GM19395 (cell line): ENCODE measurements around the gene MBD3L2.
"Not testable (repeated sequence)": the region's sequence is repeated elsewhere in the genome, so short reads cannot be mapped to it uniquely, and the experiment has no call there.

Experiments
- ATAC-seq: cut with Tn5 transposase; IDR thresholded peaks from one replicate; pipeline ENCODE4 v1.9.1; 2021; ENCODE audit warnings: mild to moderate bottlenecking, moderate library complexity; ENCODE audit not compliant: unreplicated experiment

MBD3L2 gene

DNA sequence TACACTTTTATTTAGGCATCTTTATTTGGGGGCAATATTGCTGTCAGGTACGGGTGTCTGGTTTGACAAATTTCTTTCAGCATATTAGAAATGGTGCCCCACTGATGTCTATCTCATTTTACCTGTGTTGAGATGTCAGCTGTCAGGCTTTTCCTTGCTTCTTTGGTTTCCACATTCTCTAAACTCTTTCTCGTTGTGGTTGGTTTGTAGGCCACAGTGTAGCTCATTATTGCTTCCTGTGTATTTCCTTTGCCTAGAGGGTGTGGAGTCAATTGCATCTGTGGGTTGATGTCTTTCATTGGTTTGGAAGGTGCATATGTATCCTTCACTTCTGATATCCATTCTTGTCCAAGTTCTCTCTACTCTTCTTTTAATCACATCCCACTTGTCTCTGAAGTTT is 10.9 kb downstream of the MBD3L2 start:
- ATAC-seq = not testable (repeated sequence)

DNA sequence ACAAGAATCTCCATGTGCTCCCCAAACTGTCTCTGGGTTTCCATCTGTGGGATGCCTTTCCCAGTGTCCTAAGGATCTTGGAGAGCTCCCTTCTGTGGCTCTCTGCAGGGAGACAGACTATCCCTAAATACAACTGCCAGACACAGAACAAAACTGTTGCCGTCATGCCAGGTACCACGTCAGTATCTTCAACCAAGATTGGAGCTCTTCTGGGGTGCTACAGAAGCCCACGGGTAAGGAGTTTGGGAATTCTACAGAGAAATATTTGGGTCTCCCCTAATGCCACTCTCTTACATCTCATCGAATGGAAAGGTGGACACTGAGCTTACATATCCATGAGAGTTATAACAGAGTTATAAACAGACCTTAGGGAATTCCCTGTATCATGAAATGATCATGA is 14.2 kb downstream of the MBD3L2 start:
- ATAC-seq = no peak

DNA sequence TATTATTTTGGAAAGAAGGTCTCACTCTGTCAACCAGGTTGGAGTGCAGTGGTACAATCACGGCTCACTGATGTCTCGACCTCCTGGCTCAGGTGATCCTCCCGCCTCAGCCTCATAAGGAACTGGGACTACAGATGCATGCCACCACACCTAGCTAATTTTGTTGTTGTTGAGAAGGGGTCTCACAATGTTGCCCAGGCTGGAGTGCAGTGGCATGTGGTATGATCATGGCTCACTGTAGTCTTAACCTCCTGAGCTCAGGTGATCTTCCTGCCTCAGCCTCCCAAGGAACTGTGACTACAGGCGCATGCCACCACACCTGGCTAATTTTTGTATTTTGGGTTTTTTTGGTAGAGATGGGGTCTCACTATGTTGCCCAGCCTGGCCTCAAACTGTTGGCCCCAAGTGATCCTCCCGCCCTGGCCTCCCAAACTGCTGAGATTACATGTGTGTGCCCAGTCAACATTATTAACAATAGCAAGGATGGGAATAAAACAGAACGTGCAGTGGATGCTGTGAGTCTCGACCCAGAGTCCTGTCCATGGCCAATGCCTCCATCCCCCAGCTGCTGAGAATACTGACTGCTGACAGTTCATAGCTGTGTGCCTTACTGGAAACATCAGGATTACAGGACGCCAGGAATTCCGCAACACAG is 14.8 kb downstream of the MBD3L2 start:
- no peak for ATAC-seq

DNA sequence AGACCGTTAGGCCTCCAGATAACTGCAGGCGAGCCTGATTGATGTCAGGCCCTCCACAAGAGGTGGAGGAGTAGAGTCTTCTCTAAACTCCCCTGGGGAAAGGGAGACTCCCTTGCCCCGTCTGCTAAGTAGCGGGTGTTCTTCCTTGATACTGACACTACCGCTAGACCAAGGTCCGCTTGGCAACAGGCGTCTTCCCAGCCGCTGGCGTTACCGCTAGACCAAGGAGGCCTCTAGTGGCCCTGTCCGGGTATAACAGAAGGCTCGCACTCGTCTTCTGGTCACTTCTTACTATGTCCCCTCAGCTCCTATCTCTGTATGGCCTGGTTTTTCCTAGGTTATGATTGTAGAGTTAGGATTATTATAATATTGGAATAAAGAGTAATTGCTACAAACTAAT is 18.0 kb downstream of the MBD3L2 start:
- not testable (repeated sequence) for ATAC-seq

DNA sequence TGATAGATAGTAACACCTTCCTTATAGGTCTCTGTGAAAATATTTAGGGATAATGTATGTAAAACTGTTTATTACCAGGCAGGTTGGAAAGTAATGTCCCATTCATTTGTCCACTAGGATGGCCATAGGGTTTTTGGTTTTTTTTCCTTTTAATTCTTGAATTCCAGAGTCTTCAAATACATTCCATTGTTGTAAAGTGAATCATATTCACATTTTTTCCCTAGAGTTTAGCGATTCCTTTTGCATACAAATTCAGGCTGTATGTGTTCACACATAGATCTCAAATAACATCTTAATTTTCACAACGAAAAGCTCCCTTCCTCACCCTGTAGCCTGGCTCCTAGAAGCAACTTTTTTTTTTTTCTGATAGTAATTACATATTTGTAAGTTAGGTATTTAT is 18.6 kb downstream of the MBD3L2 start:
- ATAC-seq = no peak

DNA sequence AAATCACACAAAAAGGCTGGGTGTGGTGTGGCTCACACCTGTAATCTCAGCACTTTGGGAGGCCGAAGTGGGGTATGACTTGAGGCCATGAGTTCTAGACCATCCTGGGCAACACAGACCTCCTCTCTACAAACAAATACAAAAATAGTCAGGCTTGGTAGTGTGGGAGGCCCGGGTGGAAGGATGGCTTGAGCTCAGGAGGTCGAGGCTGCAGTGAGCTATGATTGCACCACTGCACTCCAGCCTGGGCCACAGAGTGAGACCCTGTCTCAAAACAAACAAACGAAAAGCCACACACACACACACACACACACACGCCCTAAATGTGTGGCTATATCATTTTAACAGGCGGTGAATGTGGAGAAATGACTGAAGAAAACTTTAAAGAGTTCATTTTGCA is 19.5 kb downstream of the MBD3L2 start:
- no peak for ATAC-seq

DNA sequence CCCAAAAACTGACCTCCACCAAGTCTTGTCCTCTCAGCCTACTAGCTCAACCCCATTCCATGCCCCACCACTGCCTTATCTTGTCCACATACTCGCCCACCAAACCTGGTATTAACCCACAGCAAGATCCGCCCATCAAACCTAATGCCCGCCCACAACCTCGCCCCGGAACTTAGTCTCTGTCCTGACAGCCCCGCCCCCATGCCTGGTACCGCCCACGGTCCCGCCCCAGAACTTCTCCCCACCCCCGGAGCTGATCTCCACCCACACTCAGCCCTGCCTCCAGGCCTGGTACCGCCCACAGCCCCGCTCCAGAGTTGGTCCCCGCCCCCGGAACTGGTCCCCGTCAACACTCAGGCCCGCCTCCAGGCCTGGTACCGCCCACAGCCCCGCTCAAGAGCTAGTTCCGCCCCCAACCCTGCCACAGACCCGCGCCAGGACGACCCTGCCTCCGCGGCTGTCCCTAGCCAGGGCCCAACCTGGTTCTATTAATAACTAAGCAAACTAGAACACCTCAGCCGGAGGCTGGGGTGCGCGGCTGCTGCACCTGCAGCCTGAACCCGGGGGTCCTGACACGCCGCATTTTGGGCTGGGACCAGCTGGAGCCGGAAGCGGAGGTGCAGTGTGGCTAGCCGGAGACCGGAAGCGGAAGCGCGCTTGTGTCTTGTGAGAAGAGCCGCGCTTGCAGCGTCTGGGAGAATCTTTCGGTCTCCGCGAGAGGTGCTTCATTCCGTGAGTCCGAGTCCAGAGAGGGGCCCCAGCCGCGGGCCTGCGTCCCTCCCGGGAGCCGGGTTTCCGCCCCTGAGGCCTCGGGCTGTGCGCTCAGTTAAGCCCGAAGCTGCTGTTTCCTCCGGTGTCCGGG is 20.2 kb downstream of the MBD3L2 start, which contains the start of gene ZNF557:
TSS of gene ZNF557 (plus strand) at position 662 of the 862 bp plus-strand sequence. CDS start 5,372 bp downstream, outside the sequence.
- ATAC-seq = peak; percentile 94

DNA sequence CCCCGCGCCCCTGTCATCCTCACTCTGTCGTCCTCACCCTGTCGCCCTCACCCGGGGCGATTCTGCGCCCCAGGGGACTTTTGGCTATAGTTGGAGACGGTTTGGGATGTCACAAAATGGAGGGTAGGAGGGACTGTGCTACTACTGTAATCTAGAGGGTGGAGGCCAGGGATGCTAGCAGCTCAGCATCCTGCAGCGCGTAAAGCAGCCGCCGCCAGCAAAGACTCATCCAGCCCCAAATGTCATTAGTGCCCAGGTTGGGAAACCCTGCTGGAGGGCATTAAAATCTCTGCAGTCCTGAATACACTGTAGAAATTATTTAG is 20.7 kb downstream of the MBD3L2 start:
- ATAC-seq = peak; percentile 22

DNA sequence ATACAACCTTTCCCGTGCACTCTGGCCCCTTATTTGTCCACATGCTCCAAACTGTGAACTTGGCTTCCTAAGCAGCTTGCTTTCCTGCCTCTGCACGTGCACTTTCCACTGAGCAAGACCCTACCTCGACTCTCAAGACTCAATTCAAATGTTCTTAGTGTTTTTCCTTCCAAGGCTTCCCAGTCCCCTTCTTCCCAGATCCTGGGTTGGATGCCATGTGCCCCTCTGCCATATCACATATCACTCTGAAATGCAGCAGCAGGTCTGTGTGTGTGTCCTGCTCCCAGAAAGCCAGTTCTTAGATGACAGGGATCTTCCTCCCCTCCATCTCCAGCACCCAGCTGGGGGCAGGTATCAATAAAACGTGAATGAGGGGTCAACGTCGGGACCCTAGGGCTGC is 23.4 kb downstream of the MBD3L2 start:
- no peak for ATAC-seq

DNA sequence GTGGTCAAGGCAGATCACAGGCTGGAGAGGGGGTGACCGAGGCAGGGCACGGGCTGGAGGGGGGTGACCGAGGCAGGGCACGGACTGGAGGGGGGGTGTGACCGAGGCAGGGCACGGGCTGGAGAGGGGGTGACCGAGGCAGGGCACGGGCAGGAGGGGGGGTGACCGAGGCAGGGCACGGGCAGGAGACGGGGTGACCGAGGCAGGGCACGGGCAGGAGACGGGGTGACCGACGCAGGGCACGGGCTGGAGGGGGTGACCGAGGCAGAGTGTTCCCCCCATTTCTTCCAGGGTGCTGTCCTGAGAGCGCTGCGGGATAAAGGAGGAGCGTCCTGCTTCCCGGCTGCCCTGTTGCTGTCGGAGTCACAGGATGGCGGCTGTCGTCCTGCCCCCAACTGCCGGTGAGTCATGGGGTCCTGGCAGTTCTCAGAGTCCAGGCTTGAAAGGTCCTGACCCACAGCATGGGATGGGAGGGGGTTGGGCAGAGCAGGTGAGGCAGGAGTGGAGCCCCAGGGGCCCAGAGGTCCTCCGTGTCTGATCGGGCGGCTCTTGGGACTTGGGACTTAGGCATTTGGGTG is 25.7 kb downstream of the MBD3L2 start:
- ATAC-seq = no peak

DNA sequence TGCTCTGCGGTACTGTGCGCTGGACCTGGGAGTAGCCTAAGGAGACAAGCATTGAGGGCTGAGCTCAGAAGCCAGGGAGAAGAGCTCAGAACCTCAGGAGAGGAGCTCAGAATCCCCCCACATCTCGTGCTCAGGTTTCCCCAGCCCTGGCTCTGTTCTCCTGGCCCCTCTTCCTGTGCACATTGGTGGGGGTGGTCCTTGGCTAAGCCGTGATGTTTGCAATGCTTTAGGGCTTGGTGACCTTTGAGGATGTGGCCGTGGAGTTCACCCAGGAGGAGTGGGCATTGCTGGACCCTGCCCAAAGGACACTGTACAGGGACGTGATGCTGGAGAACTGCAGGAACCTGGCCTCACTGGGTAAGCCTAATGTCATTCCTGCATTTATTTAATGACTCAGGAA is 27.0 kb downstream of the MBD3L2 start:
- no peak for ATAC-seq

DNA sequence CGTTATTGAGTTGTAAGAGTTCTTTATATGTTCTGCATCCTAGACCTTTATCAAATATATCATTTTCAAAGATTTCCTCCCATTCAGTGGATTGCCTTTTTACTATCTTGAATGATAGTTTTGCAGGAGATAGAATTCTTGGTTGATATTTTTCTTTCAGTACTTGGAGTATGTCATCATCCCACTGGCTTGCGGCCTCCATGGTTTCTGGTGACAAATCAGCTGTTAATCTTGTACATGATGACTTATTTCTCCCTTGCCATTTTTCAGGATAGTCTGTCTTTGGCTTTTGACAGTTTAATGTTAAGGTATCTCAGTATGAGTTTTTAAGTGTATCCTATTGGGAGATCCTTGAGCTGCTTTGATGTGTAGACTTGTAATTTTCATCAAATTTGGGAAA is 28.9 kb downstream of the MBD3L2 start:
- no peak for ATAC-seq

DNA sequence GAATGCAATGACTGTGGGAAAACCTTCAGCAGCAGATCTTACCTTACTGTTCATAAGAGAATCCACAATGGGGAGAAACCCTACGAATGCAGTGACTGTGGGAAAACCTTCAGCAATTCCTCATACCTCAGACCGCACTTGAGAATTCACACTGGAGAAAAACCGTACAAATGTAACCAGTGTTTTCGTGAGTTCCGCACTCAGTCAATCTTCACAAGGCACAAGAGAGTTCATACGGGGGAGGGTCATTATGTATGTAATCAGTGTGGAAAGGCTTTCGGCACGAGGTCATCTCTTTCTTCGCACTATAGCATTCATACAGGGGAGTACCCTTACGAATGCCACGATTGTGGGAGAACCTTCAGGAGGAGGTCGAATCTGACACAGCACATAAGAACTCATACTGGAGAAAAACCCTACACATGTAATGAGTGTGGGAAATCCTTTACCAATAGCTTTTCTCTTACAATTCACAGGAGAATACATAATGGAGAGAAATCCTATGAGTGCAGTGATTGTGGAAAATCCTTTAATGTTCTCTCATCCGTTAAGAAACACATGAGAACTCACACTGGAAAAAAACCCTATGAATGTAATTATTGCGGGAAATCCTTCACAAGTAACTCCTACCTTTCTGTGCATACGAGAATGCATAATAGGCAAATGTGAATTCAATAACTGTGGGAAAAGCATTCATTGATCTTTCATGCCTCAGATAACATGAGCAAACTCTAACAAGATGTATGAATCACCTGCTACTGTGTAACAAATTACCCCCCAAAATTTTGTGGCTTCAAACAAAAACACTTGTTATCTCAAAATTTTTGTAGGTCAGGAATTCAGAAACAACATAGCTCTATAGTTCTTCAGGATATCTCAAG is 34.2 kb downstream of the MBD3L2 start:
- no peak for ATAC-seq

DNA sequence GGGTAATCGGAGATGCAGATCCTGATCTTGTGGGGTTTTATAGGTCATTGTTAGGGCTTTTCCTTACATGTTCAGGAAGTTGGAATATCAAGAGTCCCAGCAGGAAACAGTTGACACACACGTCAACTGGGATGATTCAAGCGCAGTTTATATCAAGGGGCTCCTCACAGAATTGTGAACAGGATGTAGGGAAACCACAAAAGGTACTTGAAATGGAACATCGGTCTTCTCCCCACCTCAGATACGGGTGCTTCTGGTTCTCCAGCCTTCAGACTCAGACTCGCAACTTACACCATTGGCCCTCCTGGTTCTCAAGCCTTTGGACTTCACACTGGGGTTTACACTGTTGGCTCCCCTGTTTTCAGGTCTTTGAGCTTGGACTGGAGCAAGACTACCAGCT is 39.9 kb downstream of the MBD3L2 start:
- no peak for ATAC-seq

DNA sequence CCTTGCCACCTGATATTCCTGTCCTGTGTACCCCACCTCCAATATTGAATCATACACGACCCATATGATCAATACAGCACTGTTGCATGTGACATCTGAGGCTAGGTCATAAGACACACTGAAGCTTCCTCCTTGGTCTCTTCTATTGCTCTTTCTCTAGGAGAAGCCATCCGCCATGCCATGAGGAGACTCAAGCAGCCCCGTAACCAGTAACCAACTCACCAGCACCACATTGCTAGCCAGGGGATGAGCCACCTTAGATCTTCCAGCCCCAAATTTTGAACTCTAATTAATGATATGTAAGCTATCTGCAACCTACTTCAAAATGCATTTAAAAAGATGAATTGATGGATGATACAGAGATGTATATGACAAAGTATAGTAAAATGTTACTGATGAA is 49.0 kb downstream of the MBD3L2 start:
- no peak for ATAC-seq

DNA sequence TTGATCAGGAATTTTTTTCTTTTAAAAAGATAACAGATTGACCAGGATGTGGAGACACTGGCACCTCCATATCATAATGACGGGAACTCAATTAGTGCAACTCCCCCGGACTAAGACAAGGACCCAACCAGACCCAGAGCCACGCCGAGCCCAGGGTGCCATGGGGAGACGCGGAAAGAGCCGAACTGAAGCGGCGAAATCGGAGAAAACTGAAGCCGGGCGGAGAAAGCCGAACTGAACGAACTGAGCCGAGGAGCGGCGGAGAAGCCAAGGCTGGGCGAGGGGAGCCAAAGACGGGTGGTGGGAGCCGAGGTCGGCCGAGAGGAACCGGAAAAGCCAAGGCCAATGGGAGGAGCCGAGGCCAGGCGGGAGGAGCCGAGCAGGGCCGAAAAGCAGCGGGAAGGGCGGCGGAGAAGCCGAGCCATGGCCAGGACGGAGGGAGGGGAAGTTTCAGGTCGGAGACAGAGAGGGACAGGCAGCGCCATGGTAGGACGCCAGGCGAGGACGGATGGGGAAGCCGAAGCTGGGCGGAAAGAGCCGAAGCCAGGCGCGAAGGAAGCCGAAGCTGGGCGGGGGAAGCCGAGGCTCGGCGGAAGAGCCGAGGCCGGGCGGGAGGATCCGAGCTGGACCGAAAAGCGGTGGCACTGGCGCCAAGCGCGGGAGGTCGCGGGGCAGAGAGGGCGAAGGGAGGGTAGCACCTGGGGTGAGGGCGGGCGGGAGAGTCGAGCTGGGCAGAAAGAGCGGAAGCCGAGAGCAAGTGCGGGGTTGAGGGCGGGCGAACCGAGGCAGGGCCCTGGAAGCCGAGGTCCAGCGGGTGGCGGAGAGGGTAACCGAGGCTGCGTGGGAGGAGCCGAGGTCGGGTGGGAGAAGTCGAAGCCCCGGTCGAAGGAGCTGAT is 49.8 kb downstream of the MBD3L2 start:
- ATAC-seq = peak; percentile 84

DNA sequence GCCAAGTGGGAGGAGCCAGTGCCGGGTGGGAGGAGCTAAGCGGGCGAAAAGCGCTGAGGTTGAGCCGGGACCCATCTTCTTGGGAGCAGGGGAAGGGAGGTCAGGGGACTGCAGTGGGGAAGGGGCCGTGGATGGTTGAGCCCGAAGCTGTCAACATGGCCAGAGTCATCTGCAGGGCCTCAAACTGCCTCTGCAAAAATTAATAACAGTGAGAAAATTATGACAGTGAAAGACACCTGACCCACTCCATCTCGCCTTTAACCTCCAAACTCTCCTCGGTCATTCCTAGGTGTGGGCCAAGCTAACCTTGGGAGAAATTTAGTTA is 50.4 kb downstream of the MBD3L2 start:
- no peak for ATAC-seq
